Smooth muscle cell (in vitro differentiated cells): ENCODE measurements around the gene KRTAP5-6. TPM values are rescaled to one million over a fixed set of nuclear protein-coding genes. Genes with fewer than 3 reads are reported as not detected.

Experiments
- DNase-seq: peaks from one replicate; lab custom pipeline; 2025; ENCODE audit not compliant: unreplicated experiment; lab: John Stamatoyannopoulos, UW
- H2AFZ ChIP-seq: fragments of 200-600 bp; sonication (generic); 2 replicates; pipeline ENCODE4 v1.6.0; 2016; ENCODE audit warnings: antibody characterized with exemption, low read depth, mild to moderate bottlenecking
- H3F3A ChIP-seq: fragments of 200-600 bp; sonication (generic); 2 replicates; pipeline ENCODE4 v1.6.0; 2017; ENCODE audit warnings: antibody characterized with exemption, low read depth
- H3K27ac ChIP-seq: fragments of 200-600 bp; sonication (generic); 2 replicates; pipeline ENCODE4 v1.5.1; 2016; ENCODE audit warnings: low read depth, mild to moderate bottlenecking
- H3K27me3 ChIP-seq: fragments of 200-600 bp; sonication (generic); 2 replicates; pipeline ENCODE4 v1.6.1; 2016; ENCODE audit warnings: low read depth, mild to moderate bottlenecking
- H3K36me3 ChIP-seq: fragments of 200-600 bp; sonication (generic); 2 replicates; pipeline ENCODE4 v1.5.1; 2016; ENCODE audit warnings: low read depth
- H3K4me1 ChIP-seq: fragments of 200-600 bp; sonication (generic); 2 replicates; pipeline ENCODE4 v1.5.1; 2016; ENCODE audit warnings: low read depth
- H3K4me2 ChIP-seq: fragments of 200-600 bp; sonication (generic); 2 replicates; pipeline ENCODE4 v1.6.0; 2016; ENCODE audit warnings: mild to moderate bottlenecking
- H3K4me3 ChIP-seq: fragments of 200-600 bp; sonication (generic); 2 replicates; pipeline ENCODE4 v1.5.1; 2016; ENCODE audit warnings: mild to moderate bottlenecking
- H3K79me2 ChIP-seq: fragments of 200-600 bp; sonication (generic); 2 replicates; pipeline ENCODE4 v1.6.0; 2016; ENCODE audit warnings: low read depth, mild to moderate bottlenecking
- H3K9ac ChIP-seq: fragments of 200-600 bp; sonication (generic); 2 replicates; pipeline ENCODE4 v1.6.0; 2016; ENCODE audit warnings: low read depth
- H3K9me3 ChIP-seq: fragments of 200-600 bp; sonication (generic); replicated peaks from 2 replicates; pipeline ENCODE4 v1.5.1; 2016; ENCODE audit warnings: low read depth
- H4K20me1 ChIP-seq: fragments of 200-600 bp; sonication (generic); 2 replicates; pipeline ENCODE4 v1.6.0; 2016; ENCODE audit warnings: low read depth
- CTCF ChIP-seq: fragments of 200-600 bp; sonication (generic); IDR thresholded peaks from 2 replicates; pipeline ENCODE4 v1.5.1; 2017; ENCODE audit warnings: borderline replicate concordance, mild to moderate bottlenecking, antibody characterized with exemption; ENCODE audit not compliant: insufficient read depth, poor library complexity, severe bottlenecking
- WGBS: methylation state at CpG from one replicate; pipeline ENCODE4 v1.1.7; 2016; ENCODE audit warnings: low lambda C conversion rate; 5-methylcytosine and 5-hydroxymethylcytosine counted together
- polyA plus RNA-seq: library from polyadenylated mRNA; unstranded; fragments of >200 nt; fragmentation: Nextera tagmentation; extraction: Ambion mirVana; gene quantifications from 2 replicates; pipeline ENCODE4 v1.2.1, GENCODE V29; 2016
- total RNA-seq: library from RNA; depleted of rRNA; stranded (reverse); fragments of >200 nt; gene quantifications from 2 replicates; pipeline ENCODE4 v1.2.3, GENCODE V29; 2014

KRTAP5-6 gene
- total and polyA plus RNA-seq, 2 experiments from 2014 or later: not detected

GRCh38 chr11:1703146-1703545 lies 6.2 kb downstream of the KRTAP5-6 start:
- H3K4me1 ChIP-seq: peaks cover 8% of the 10 kb centered on the region
- H3K36me3 ChIP-seq: no peaks in the 10 kb centered on the region
- H3K4me2 ChIP-seq: no peak overlapping the region
- no peak for DNase-seq
- no peak overlapping the region for H3K9ac ChIP-seq
- H3K9me3 ChIP-seq: no peaks in the 10 kb centered on the region
- H2AFZ ChIP-seq: no peak overlapping the region
- H3K4me3 ChIP-seq: no peak overlapping the region
- no peaks in the 10 kb centered on the region for H4K20me1 ChIP-seq
- no peaks in the 10 kb centered on the region for H3K79me2 ChIP-seq
- H3K27ac ChIP-seq: no peak overlapping the region
- H3K27me3 ChIP-seq: no peaks in the 10 kb centered on the region
- TF ChIP-seq CTCF: no peak
- H3F3A ChIP-seq: peaks cover 17% of the 10 kb centered on the region
- WGBS: 92% methylated on average over 6 of the region's 6 CpGs

- H3K27me3 ChIP-seq: no peaks in the 10 kb centered on the region
- 17% methylated on average over 15 of the region's 15 CpGs for WGBS
- TF ChIP-seq CTCF: no peak
Observed at GRCh38 chr11:1705126-1706052, 8.4 kb downstream of the KRTAP5-6 start.

GRCh38 chr11:1706634-1707400 lies 9.8 kb downstream of the KRTAP5-6 start:
- Histone ChIP-seq H3K9ac (no peak overlapping the region), H3K9me3 (no peaks in the 10 kb centered on the region), H3K27ac (peak overlapping the region; percentile 85), H3K36me3 (no peaks in the 10 kb centered on the region), H4K20me1 (no peaks in the 10 kb centered on the region), H3K4me2 (peak overlapping the region; percentile 79), H3F3A (peaks cover 23% of the 10 kb centered on the region), H2AFZ (no peak overlapping the region), H3K4me3 (no peak overlapping the region), H3K27me3 (no peaks in the 10 kb centered on the region), H3K79me2 (no peaks in the 10 kb centered on the region), H3K4me1 (peaks cover 8% of the 10 kb centered on the region)
- 81% methylated on average over 17 of the region's 17 CpGs for WGBS
- no peak for DNase-seq
- TF ChIP-seq CTCF: peak; percentile 34

More at GRCh38 chr11:1705126-1706052, 8.4 kb downstream of the KRTAP5-6 start:
- H4K20me1 ChIP-seq: no peaks in the 10 kb centered on the region
- no peaks in the 10 kb centered on the region for H3K9me3 ChIP-seq
- H3K4me3 ChIP-seq: peak overlapping the region; percentile 31
- H3K27ac ChIP-seq: peak overlapping the region; percentile 85
- no peaks in the 10 kb centered on the region for H3K36me3 ChIP-seq
- peak overlapping the region; percentile 35 for H3K9ac ChIP-seq
- H3K4me1 ChIP-seq: peaks cover 8% of the 10 kb centered on the region
- no peak overlapping the region for H2AFZ ChIP-seq
- no peaks in the 10 kb centered on the region for H3K79me2 ChIP-seq
- H3F3A ChIP-seq: peaks cover 17% of the 10 kb centered on the region
- no peak for DNase-seq
- H3K4me2 ChIP-seq: peak overlapping the region; percentile 79
